Muscle layer of colon (tissue), 2 donors: ENCODE data around the gene RPL41.
"Not testable (repeated sequence)": the region's sequence is repeated elsewhere in the genome, so short reads cannot be mapped to it uniquely, and the experiment has no call there.

Experiments
- H3K27ac ChIP-seq: one replicate; pipeline ENCODE4 v1.7.0; 2013; ENCODE audit warnings: low read depth, mild to moderate bottlenecking, low read length, moderate library complexity
- H3K27me3 ChIP-seq, 2 donors: one replicate each; pipeline ENCODE4 v1.7.0; 2013; ENCODE audit warnings: low read length in 2 of 2, mild to moderate bottlenecking in 2 of 2; ENCODE audit not compliant: insufficient read depth in 2 of 2, control insufficient read depth in 1 of 2
- H3K36me3 ChIP-seq: one replicate; pipeline ENCODE4 v1.7.0; 2013; ENCODE audit warnings: mild to moderate bottlenecking, low read length; ENCODE audit not compliant: insufficient read depth
- H3K4me1 ChIP-seq: one replicate; pipeline ENCODE4 v1.7.0; 2013; ENCODE audit warnings: mild to moderate bottlenecking, low read length; ENCODE audit not compliant: insufficient read depth
- H3K4me3 ChIP-seq, 2 donors: one replicate each; pipeline ENCODE4 v1.7.0; 2013; ENCODE audit warnings: low read length in 2 of 2, low read depth in 1 of 2, mild to moderate bottlenecking in 1 of 2, moderate library complexity in 1 of 2
- H3K9ac ChIP-seq: one replicate; pipeline ENCODE4 v1.7.0; 2013; ENCODE audit warnings: low read length
- H3K9me3 ChIP-seq: one replicate; pipeline ENCODE4 v1.7.0; 2013; ENCODE audit warnings: mild to moderate bottlenecking, low read length
- donor health status: abdominal sarcoma.
- donor health status: Adenocarcinoma of cecum.

Gene RPL41

DNA sequence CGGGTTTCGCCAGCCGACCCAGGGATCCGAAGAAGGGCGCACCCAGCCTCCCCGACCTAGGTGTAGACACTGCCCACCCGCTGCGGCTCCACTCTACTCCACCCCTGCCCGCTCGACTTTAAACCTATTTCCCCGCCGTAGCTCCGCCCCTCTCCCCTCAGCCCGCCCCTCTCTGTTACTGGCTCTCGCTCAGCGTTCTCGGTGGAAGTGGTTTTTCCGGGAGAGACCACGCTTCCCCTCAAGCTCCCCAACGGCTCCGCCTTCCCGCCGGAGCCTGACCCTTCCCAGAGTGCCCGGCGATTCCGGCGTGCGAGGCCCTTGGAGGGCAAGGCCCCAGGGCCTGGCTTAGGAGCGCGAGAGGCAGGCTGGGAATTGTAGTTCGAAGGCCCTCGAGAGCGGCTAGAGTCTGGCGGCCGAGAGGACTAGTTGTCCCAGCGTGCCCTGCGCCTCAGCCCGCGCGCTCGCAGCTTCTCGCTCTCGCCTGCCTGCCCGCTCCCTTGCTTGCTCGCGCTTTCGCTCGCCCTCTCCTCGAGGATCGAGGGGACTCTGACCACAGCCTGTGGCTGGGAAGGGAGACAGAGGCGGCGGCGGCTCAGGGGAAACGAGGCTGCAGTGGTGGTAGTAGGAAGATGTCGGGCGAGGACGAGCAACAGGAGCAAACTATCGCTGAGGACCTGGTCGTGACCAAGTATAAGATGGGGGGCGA lies 12.2 kb upstream of the RPL41 start, which contains the start of gene PA2G4:
PA2G4 (plus strand) TSS at position 451 of the 706 bp plus-strand sequence; CDS start at position 630, 179 bp downstream.
- H3K36me3 ChIP-seq: peaks cover 28% of the 10 kb centered on the region
- peaks cover 14% of the 10 kb centered on the region for H3K4me1 ChIP-seq

DNA sequence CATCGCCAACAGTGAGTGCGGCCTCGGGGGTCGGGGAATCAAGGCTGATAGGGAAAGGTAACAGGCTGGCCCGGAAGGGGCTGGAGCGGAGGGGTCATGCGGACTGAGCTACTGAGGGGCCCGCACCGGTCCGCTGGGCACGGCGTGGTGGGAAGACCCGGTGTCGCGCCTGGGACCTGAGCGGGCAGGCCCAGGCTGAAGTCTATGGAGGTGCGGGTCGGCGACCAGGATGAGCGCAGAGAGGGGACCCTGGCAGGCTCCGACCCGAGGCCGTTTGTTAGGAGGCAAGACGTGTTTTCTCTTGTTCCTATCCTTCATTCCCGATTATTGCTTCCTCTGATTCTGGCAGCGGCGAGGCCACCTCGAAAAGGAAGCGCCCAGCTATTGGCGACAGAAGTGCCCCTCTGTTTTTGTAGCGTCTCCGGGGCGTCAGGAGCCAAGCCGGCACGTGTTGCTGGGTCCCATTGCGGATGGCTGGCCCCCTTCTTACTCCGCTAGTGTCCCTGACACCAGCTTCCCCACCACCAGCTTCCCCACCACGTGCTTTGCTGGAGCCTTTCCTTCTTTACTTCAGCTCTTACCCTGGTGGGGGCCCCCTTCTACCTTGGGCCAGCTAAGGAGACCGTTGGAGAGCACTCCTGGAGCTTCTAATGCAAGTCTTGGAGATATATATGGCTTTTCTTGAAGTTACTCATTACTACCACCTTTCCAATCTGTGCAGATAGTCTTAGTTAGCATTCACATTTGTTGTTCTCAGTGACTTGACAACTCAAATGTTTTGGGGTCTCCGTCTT lies 11.4 kb upstream of the RPL41 start:
- Histone ChIP-seq H3K36me3 (peaks cover 36% of the 10 kb centered on the region), H3K4me3 (peak overlapping the region; percentile 87 to 92), H3K9me3 (no peaks in the 10 kb centered on the region), H3K9ac (peak overlapping the region; percentile 75), H3K27ac (peak overlapping the region; percentile 90), H3K4me1 (peaks cover 14% of the 10 kb centered on the region), H3K27me3 (no peaks in the 10 kb centered on the region)

More for the DNA sequence above, 12.2 kb upstream of the RPL41 start, which contains the start of gene PA2G4:
- Histone ChIP-seq H3K9ac (peak within 1 kb of the TSS; percentile 75), H3K9me3 (no peaks in the 10 kb centered on the region), H3K4me3 (peak within 1 kb of the TSS; percentile 87 to 92), H3K27ac (peak within 1 kb of the TSS; percentile 90), H3K27me3 (no peaks in the 10 kb centered on the region)

DNA sequence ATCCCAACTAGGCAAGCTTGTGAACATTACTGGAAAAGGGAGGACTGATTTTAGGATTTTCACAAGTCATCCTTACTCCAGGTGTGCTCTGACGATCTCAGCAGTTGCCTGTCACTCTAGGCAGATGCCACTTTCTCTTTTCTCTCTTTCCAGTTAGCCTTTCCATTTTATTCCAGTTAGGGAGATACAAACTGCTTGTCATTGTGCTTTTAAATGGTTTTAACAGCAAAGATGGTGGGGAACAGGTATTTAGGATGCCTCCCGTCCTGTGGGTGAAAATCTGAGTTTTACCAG lies 10.9 kb upstream of the RPL41 start:
- Histone ChIP-seq H3K4me3 (peak overlapping the region in 1 of 2 donors; percentile 87), H3K27me3 (no peaks in the 10 kb centered on the region), H3K9ac (peak overlapping the region; percentile 75), H3K27ac (no peak overlapping the region), H3K4me1 (peaks cover 14% of the 10 kb centered on the region), H3K36me3 (peaks cover 41% of the 10 kb centered on the region), H3K9me3 (no peaks in the 10 kb centered on the region)

DNA sequence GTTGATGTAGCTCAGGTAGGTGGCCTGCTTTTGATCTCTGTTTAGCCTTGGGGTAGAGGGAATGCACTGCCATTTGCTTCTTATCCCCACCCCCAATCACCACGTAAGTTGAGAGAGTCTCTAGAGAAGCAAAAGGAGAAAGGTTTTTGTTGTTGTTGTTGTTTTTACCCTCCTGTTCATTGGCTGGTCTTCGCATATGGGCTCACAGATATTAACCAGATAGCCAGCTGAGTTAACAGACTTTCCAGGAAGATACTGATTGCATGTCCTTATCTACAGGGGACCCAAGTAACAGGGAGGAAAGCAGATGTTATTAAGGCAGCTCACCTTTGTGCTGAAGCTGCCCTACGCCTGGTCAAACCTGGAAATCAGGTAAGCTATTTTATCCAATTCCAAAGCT lies 9.2 kb upstream of the RPL41 start:
- no peak overlapping the region for H3K4me3 ChIP-seq
- H3K36me3 ChIP-seq: peaks cover 56% of the 10 kb centered on the region
- peaks cover 14% of the 10 kb centered on the region for H3K4me1 ChIP-seq
- no peak overlapping the region for H3K27ac ChIP-seq
- H3K9me3 ChIP-seq: no peaks in the 10 kb centered on the region
- H3K9ac ChIP-seq: no peak overlapping the region
- no peaks in the 10 kb centered on the region for H3K27me3 ChIP-seq

DNA sequence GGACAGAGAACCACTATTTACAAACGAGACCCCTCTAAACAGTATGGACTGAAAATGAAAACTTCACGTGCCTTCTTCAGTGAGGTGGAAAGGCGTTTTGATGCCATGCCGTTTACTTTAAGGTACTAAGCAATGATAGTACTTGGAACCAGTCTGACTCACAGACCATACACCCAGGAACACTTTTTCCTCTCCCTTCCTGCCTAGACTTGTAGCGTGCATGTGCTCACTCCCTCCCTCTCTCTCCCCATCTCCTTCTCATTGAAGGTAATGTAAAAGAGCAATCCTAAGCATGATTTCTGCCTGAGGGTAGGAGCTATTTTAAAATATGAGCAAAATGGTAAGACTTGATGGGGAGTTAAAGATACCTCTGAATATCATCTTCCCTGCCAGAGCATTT lies 5.9 kb upstream of the RPL41 start:
- Histone ChIP-seq H3K9ac (no peak overlapping the region), H3K4me1 (peaks cover 8% of the 10 kb centered on the region), H3K27me3 (no peaks in the 10 kb centered on the region), H3K4me3 (no peak overlapping the region), H3K27ac (no peak overlapping the region), H3K9me3 (no peaks in the 10 kb centered on the region), H3K36me3 (peaks cover 73% of the 10 kb centered on the region)

DNA sequence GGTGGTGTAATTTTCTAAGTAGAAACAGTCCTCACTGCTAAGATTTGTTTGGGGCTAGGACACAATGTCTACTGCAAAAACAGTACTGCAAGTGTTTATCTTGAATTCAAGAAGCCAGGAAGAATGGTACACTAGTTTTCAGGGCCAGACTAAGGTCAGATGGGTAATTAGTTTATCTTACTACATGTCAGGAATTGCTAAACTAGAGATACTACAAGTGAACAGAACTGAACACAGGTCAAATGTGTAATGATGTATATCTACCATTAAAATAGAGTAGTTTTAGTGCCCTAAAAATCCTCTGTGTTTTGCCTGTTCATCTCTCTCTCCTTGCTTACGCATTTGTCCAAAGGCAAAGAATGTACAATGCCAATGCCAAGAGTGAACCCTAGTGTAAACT lies 2.3 kb upstream of the RPL41 start:
- Histone ChIP-seq H3K4me1 (peaks cover 7% of the 10 kb centered on the region), H3K9ac (no peak overlapping the region), H3K27me3 (no peaks in the 10 kb centered on the region), H3K36me3 (peaks cover 53% of the 10 kb centered on the region), H3K4me3 (no peak overlapping the region), H3K9me3 (no peaks in the 10 kb centered on the region), H3K27ac (no peak overlapping the region)

DNA sequence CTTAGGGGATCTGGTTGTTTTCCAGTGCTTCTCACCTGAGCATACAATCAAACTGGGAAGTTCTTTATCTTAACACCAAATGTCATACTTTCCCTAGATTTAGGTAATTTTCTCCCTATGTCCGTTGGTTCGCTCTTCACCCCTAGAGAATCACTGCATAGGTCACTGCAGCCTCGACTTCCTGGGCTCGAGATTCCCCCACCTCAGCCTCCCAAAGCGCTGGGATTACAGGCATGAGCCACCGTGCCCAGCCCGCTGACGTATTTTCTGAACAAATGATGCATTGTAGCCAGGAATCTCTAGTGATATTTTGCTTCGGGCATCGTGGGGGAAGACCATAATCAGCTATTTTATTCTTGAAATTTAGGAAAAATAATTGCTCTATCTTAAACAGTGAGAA lies 1.1 kb upstream of the RPL41 start:
- Histone ChIP-seq H3K9ac (peak overlapping the region; percentile 99), H3K27ac (peak overlapping the region; percentile 61), H3K4me1 (peaks cover 19% of the 10 kb centered on the region), H3K9me3 (no peaks in the 10 kb centered on the region), H3K4me3 (no peak overlapping the region), H3K27me3 (no peaks in the 10 kb centered on the region), H3K36me3 (peaks cover 47% of the 10 kb centered on the region)

DNA sequence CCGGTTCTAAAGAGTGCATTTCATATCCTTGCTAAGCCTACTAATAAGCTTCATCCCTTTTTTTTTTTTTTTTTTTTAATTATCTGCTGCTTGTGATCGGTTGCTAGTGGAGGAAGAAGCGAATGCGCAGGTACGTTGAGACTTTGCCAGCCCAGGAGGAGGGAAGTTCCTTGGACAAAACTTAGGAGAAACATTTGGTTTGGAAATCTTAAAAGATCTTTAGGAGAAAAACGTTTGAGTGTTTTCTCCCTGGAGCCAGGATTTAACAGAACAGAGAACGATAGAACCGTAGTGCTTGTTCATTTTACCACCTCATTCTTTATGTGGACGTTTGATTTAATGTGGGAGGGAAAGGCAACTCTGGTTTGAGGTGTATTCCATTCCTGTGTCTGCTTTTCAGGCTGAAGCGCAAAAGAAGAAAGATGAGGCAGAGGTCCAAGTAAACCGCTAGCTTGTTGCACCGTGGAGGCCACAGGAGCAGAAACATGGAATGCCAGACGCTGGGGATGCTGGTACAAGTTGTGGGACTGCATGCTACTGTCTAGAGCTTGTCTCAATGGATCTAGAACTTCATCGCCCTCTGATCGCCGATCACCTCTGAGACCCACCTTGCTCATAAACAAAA lies 761 bp downstream of the RPL41 start:
- H3K36me3 ChIP-seq: peaks cover 49% of the 10 kb centered on the region
- peak overlapping the region; percentile 94 for H3K27ac ChIP-seq
- peak overlapping the region; percentile 43 to 96 for H3K4me3 ChIP-seq
- H3K9ac ChIP-seq: peak overlapping the region; percentile 99
- H3K27me3 ChIP-seq, H3K9me3 ChIP-seq: not testable (repeated sequence)
- H3K4me1 ChIP-seq: peaks cover 20% of the 10 kb centered on the region

DNA sequence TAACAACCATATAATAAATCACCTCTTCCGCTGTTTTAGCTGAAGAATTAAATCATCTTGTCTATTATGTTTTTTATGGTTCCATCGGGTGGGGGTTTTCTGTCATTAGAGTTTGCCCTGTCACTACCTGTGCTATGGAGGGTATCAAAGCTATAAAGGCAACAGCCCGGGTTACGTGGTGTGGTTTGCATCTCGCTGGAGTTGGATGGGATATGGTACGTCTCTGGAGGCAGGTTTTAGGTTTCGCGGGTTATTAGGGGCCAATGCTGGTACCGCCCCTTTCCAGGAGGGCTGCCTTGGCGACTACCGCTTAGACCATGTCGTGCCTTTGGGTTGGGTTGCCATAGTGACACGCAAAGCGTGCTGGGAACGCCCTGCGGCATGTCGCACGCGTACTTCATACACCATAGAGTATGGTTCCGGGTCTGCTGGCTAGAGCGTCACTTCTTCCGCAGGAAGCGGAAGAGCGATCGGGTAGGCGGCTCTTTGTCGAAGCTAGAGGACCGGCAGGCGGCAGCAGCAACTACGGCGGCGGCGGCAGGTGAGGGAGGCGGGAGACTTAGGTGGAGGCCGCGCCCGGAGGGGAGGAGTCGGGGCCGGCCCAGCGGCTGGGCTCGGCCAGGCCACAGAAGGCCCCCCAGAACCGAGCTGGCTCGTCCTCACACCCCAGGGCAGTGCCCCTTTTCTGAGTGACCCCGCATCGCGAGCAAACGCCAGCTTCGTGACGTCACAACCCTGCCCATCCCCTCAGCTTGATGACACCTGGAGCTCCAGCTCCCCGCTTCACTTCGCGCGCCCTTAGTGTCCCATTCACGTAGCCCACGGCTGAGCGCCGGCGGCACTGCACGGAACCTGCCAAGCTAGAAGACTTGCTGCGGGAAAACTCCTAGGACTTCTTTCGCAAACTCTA lies 1.6 kb downstream of the RPL41 start, which contains the start of gene ZC3H10:
ZC3H10 (plus strand) TSS at position 489 of the 910 bp plus-strand sequence. CDS start 2,297 bp downstream, outside the sequence.
- Histone ChIP-seq H3K27me3 (no peaks in the 10 kb centered on the region), H3K4me1 (peaks cover 20% of the 10 kb centered on the region), H3K9ac (peak within 1 kb of the TSS; percentile 99), H3K9me3 (no peaks in the 10 kb centered on the region), H3K36me3 (peaks cover 45% of the 10 kb centered on the region), H3K4me3 (peak within 1 kb of the TSS; percentile 59 to 96), H3K27ac (peak within 1 kb of the TSS; percentile 94)

DNA sequence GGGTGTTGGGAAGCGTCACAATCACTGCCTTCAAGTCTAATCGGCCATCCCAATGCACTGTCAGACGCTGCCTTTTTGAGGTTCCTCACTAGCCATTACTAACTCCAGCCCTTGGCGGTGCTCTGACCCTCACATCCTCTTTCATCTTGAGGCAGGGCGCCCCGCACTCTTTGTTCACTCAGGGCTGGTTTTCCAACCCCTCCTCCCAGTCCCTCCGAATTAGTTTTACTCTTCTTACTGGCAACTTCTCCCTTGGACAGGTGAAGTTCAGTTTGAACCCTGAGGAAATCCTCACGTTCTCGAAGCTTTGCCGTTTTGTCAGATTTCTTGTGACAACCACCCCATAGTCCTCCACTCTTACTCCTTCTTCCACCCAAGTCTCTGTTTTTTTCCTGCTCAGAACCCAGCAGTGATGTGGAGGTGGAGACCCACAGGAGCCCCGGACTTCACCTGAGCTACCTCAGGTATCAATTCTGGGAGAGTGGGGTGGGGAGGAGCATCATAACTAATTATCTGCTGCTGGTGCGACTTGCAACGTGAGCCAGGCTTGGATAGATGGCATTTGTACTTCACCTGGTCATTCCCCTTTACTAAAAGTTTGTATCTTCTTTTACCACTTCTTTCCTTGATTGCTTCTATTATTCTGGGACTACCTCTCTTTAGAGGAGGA lies 2.4 kb downstream of the RPL41 start:
- peak overlapping the region; percentile 80 for H3K9ac ChIP-seq
- peaks cover 20% of the 10 kb centered on the region for H3K4me1 ChIP-seq

More for the DNA sequence above, 2.4 kb downstream of the RPL41 start:
- H3K36me3 ChIP-seq: peaks cover 37% of the 10 kb centered on the region
- H3K27ac ChIP-seq: peak overlapping the region; percentile 94
- no peaks in the 10 kb centered on the region for H3K9me3 ChIP-seq
- no peaks in the 10 kb centered on the region for H3K27me3 ChIP-seq
- H3K4me3 ChIP-seq: peak overlapping the region; percentile 59 to 96
